Neural cell (in vitro differentiated cells): ENCODE results near the gene BICC1. TPM values are rescaled to one million over a fixed set of nuclear protein-coding genes. Genes with fewer than 3 reads are reported as not detected.

Source experiments
- H2AFZ ChIP-seq: fragments of 200-600, 300-800 bp; sonication (generic), shearing (Covaris generic); 2 replicates; pipeline ENCODE4 v1.6.0; 2014; ENCODE audit warnings: low read depth, mild to moderate bottlenecking, antibody characterized with exemption, low read length, moderate library complexity
- H3F3A ChIP-seq: fragments of 200-600 bp; shearing (Covaris generic); 2 replicates; pipeline ENCODE4 v1.6.1; 2016; ENCODE audit warnings: mild to moderate bottlenecking, moderate library complexity, mixed read lengths, antibody characterized with exemption, low read length; ENCODE audit not compliant: insufficient read depth, poor library complexity, severe bottlenecking
- H3K27ac ChIP-seq: fragments of 200-600, 300-800 bp; sonication (generic), shearing (Covaris generic); 2 replicates; pipeline ENCODE4 v1.5.1; 2014; ENCODE audit warnings: mild to moderate bottlenecking, low read length, moderate library complexity
- H3K27me3 ChIP-seq: fragments of 300-800, 200-600 bp; sonication (generic), shearing (Covaris generic); 2 replicates; pipeline ENCODE4 v1.6.0; 2014; ENCODE audit warnings: mild to moderate bottlenecking, low read depth, low read length, moderate library complexity; ENCODE audit not compliant: insufficient read depth
- H3K36me3 ChIP-seq: fragments of 300-800, 200-600 bp; sonication (generic), shearing (Covaris generic); 2 replicates; pipeline ENCODE4 v1.5.1; 2014; ENCODE audit warnings: mild to moderate bottlenecking, antibody characterized with exemption, low read length, moderate library complexity; ENCODE audit not compliant: insufficient read depth
- H3K4me2 ChIP-seq: fragments of 300-800, 200-600 bp; sonication (generic), shearing (Covaris generic); 2 replicates; pipeline ENCODE4 v1.6.0; 2014; ENCODE audit warnings: mild to moderate bottlenecking, low read length
- H3K4me3 ChIP-seq: fragments of 300-800, 200-600 bp; sonication (generic), shearing (Covaris generic); 2 replicates; pipeline ENCODE4 v1.5.1; 2014; ENCODE audit warnings: mild to moderate bottlenecking, low read length, moderate library complexity
- H3K79me2 ChIP-seq: fragments of 200-600 bp; shearing (Covaris generic); replicated peaks from 2 replicates; pipeline ENCODE4 v1.6.0; 2014; ENCODE audit warnings: mild to moderate bottlenecking, low read length, moderate library complexity; ENCODE audit not compliant: insufficient read depth
- H3K9ac ChIP-seq: fragments of 300-800, 200-600 bp; sonication (generic), shearing (Covaris generic); 2 replicates; pipeline ENCODE4 v1.6.1; 2016; ENCODE audit warnings: mild to moderate bottlenecking, low read length, mixed read lengths
- H3K9me2 ChIP-seq: fragments of 200-600 bp; shearing (Covaris generic); 2 replicates; pipeline ENCODE4 v1.6.1; 2016; ENCODE audit warnings: mild to moderate bottlenecking, low read length, mixed read lengths; ENCODE audit not compliant: insufficient read depth
- H3K9me3 ChIP-seq: fragments of 200-600, 300-800 bp; sonication (generic), shearing (Covaris generic); 2 replicates; pipeline ENCODE4 v1.6.1; 2016; ENCODE audit warnings: mild to moderate bottlenecking, mixed run types, low read length, moderate library complexity, mixed read lengths
- H4K20me1 ChIP-seq: fragments of 200-600 bp; shearing (Covaris generic); 2 replicates; pipeline ENCODE4 v1.6.1; 2016; ENCODE audit warnings: mild to moderate bottlenecking, mixed run types; ENCODE audit not compliant: insufficient read depth
- EP300 ChIP-seq: fragments of 450-650 bp; conservative IDR thresholded peaks from 2 replicates; pipeline ENCODE4 v1.6.1; 2014; ENCODE audit warnings: antibody characterized with exemption, mild to moderate bottlenecking, moderate library complexity; ENCODE audit not compliant: poor library complexity, severe bottlenecking
- EZH2 ChIP-seq: fragments of 200-600, 300-800 bp; shearing (Covaris generic), sonication (generic); IDR thresholded peaks from 2 replicates; pipeline ENCODE4 v1.6.1; 2014; ENCODE audit warnings: antibody characterized with exemption, low read length, borderline replicate concordance, mild to moderate bottlenecking; ENCODE audit not compliant: insufficient read depth, poor library complexity, severe bottlenecking
- MXI1 ChIP-seq: fragments of 450-650 bp; conservative IDR thresholded peaks from 2 replicates; pipeline ENCODE4 v1.6.1; 2014; ENCODE audit warnings: antibody characterized with exemption, mild to moderate bottlenecking; ENCODE audit not compliant: poor library complexity, severe bottlenecking
- POLR2AphosphoS5 ChIP-seq: IDR thresholded peaks from 2 replicates; pipeline ENCODE4 v1.6.1; 2012
- RAD21 ChIP-seq: fragments of 450-650 bp; conservative IDR thresholded peaks from 2 replicates; pipeline ENCODE4 v1.6.1; 2014; ENCODE audit warnings: antibody characterized with exemption, mild to moderate bottlenecking, moderate library complexity
- REST ChIP-seq: IDR thresholded peaks from 2 replicates; pipeline ENCODE4 v1.6.1; 2012; ENCODE audit warnings: borderline replicate concordance
- SMC3 ChIP-seq: fragments of 450-650 bp; conservative IDR thresholded peaks from 2 replicates; pipeline ENCODE4 v1.6.1; 2014; ENCODE audit warnings: antibody characterized with exemption, mild to moderate bottlenecking, moderate library complexity; ENCODE audit not compliant: poor library complexity
- TAF1 ChIP-seq: IDR thresholded peaks from 2 replicates; pipeline ENCODE4 v1.6.1; 2012; ENCODE audit warnings: low read depth
- polyA plus RNA-seq: library from polyadenylated mRNA; depleted of rRNA; stranded (reverse); fragments of >200 nt; gene quantifications from 2 replicates; pipeline ENCODE4 v1.2.3, GENCODE V29; 2014
- TF ChIP-seq, protein P1 (sequence below): fragments of 450-650 bp; IDR thresholded peaks from 2 replicates; pipeline ENCODE4 v1.5.1; 2014; ENCODE audit warnings: antibody characterized with exemption, mild to moderate bottlenecking, moderate library complexity; ENCODE audit not compliant: poor library complexity, severe bottlenecking

BICC1 gene
- polyA plus RNA-seq, 1 donor from 2014 or later, result 7.6 TPM

DNA sequence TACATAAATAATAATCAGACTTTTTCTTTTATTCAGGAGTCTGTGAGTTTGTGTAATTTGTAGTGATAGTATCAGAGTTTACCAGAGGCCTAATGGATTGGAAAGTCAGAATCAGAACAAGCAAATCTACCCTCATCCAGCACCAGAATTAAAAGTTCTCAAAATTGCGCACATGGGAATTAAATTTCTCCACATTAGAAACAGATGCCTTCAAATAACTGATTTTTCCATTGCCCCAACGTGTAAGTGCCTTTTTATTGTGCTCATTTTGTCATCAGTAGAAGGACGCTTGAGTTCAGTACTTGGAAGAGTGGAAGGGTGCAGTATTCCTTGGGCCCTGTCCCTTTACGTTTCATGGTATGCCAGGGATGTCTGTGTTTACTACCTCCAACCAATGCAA, 32.8 kb downstream of the BICC1 start:
- no peak overlapping the region for H3K4me3 ChIP-seq
- H3F3A ChIP-seq, result no peaks in the 10 kb centered on the region
- no peak overlapping the region for H2AFZ ChIP-seq
- no peaks in the 10 kb centered on the region for H3K79me2 ChIP-seq
- no peaks in the 10 kb centered on the region for H3K27me3 ChIP-seq
- H3K9ac ChIP-seq, result no peak overlapping the region
- no peaks in the 10 kb centered on the region for H4K20me1 ChIP-seq
- no peaks in the 10 kb centered on the region for H3K36me3 ChIP-seq
- no peaks in the 10 kb centered on the region for H3K9me3 ChIP-seq
- H3K27ac ChIP-seq, result no peak overlapping the region
- TF ChIP-seq REST (no peak), EP300 (no peak), EZH2 (no peak), MXI1 (no peak), RAD21 (no peak), TAF1 (no peak), SMC3 (no peak), POLR2AphosphoS5 (no peak)
- TF ChIP-seq, protein P1, sequence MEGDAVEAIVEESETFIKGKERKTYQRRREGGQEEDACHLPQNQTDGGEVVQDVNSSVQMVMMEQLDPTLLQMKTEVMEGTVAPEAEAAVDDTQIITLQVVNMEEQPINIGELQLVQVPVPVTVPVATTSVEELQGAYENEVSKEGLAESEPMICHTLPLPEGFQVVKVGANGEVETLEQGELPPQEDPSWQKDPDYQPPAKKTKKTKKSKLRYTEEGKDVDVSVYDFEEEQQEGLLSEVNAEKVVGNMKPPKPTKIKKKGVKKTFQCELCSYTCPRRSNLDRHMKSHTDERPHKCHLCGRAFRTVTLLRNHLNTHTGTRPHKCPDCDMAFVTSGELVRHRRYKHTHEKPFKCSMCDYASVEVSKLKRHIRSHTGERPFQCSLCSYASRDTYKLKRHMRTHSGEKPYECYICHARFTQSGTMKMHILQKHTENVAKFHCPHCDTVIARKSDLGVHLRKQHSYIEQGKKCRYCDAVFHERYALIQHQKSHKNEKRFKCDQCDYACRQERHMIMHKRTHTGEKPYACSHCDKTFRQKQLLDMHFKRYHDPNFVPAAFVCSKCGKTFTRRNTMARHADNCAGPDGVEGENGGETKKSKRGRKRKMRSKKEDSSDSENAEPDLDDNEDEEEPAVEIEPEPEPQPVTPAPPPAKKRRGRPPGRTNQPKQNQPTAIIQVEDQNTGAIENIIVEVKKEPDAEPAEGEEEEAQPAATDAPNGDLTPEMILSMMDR, result no peak
- no peaks in the 10 kb centered on the region for H3K9me2 ChIP-seq
- no peak overlapping the region for H3K4me2 ChIP-seq

GRCh38 chr10:58546137-58546536, 33.5 kb downstream of the BICC1 start:
- Histone ChIP-seq H3K36me3 (no peaks in the 10 kb centered on the region), H3K9ac (no peak overlapping the region), H3K27me3 (no peaks in the 10 kb centered on the region), H4K20me1 (no peaks in the 10 kb centered on the region), H3K9me3 (no peaks in the 10 kb centered on the region), H3K9me2 (no peaks in the 10 kb centered on the region), H3K79me2 (no peaks in the 10 kb centered on the region), H3K4me3 (no peak overlapping the region), H3K4me2 (no peak overlapping the region), H3K27ac (no peak overlapping the region), H3F3A (no peaks in the 10 kb centered on the region), H2AFZ (no peak overlapping the region)
- TF ChIP-seq RAD21, result no peak
- no peak for TF ChIP-seq MXI1
- no peak for TF ChIP-seq EP300
- no peak for TF ChIP-seq EZH2
- TF ChIP-seq TAF1, result no peak
- no peak for TF ChIP-seq SMC3
- TF ChIP-seq POLR2AphosphoS5, result no peak
- TF ChIP-seq, protein P1, result no peak
- no peak for TF ChIP-seq REST
